ENCODE measurements around the gene PLOD2. TPM values are rescaled to one million over a fixed set of nuclear protein-coding genes. Genes with fewer than 3 reads are reported as not detected.

The PLOD2 gene
- total RNA-seq, 1 donor from 2014 or later, result 0.23 TPM

GRCh38 chr3:146050691-146051090, 110.3 kb downstream of the PLOD2 start:
- intact Hi-C loops (cut with micrococcal nuclease), result no loop called here

GRCh38 chr3:146047485-146047884, 113.5 kb downstream of the PLOD2 start:
- intact Hi-C loops (cut with micrococcal nuclease), result no loop called here

GRCh38 chr3:146044046-146044445, 116.9 kb downstream of the PLOD2 start:
- intact Hi-C loops (cut with micrococcal nuclease), result no loop called here

GRCh38 chr3:146040630-146041029, 120.4 kb downstream of the PLOD2 start:
- intact Hi-C loops (cut with micrococcal nuclease), result no loop called here

GRCh38 chr3:146037697-146038096, 123.3 kb downstream of the PLOD2 start:
- intact Hi-C loops (cut with micrococcal nuclease), result no loop called here

DNA sequence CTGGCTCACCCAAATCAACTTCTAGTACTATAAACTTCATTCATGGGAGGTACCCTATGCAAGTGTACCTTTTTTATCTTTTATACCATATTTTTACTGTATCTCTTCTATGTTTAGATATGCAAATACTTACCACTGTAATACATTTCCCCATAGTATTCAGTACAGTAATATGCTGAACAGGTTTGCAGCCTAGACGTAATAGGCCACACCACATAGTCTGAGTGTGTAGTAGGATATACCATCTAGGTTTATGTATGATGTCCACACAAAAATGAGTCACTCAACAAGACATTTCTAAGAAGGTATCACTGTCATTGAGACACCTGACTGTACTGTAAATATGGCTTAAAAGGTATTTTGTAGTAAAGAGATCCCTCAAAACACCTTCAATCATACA, 124.7 kb downstream of the PLOD2 start:
- intact Hi-C loops (cut with micrococcal nuclease), result no loop called here

- intact Hi-C loops (cut with micrococcal nuclease), result no loop called here
These were observed 125.6 kb downstream of the PLOD2 start for GRCh38 chr3:146035366-146035765.

DNA sequence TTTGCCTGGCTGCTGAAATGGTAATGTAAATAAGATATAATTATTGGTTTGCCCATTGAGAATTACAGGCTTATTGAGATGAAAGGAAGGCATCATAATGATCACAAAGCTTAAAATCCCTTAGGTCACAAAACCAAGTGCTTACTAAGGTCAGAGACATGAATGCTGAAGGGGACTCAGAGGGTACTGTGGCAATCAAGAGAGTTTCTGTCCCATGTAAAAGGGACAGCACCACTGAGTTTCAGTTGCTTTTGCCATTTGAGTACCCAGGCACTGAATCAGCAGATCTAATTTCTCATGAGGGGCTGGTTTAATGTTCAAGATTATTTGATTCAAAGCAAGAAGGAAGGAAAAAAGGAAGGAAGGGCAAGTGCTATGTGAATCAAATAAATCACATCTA, 127.0 kb downstream of the PLOD2 start:
- intact Hi-C loops (cut with micrococcal nuclease), result no loop called here

DNA sequence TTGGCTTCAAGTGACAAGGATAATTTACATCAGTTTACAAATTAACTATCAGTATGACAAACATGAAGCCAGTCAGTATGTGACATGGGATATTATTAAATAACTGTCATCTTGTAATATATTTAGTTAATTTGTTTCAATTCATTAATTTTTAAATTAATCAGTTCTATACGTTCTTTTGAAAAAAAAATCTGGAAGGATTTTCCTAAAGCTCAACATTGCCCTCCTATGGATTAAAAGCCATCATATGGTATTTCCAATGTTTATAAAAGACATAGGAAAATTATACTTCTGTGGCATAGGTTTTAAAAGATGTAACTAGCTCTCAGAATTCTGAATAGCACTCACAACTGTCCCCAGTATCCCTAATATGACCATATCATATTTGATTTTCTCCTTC, 134.4 kb downstream of the PLOD2 start:
- intact Hi-C loops (cut with micrococcal nuclease), result no loop called here

GRCh38 chr3:146024260-146024659, 136.7 kb downstream of the PLOD2 start:
- intact Hi-C loops (cut with micrococcal nuclease), result no loop called here

GRCh38 chr3:146020969-146021368, 140.0 kb downstream of the PLOD2 start:
- intact Hi-C loops (cut with micrococcal nuclease), result no loop called here

DNA sequence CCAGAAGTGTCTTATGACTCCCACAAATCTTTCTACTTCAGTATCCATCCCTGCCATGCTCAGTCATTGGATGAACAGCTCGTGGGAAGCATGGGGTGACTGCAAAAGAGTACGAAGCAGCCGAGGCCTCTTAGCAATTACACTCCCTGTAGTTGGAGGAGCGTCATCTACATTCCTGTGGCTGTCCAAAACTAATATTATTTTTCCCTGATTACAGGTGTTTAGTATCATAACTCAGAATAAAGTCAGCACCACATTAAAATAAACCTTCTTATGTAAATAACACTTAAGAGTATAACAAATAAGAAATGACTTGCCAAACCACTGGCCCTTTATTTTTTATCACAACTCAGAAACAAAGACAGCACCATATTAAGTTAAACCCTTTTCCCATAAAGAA, 141.5 kb downstream of the PLOD2 start:
- intact Hi-C loops (cut with micrococcal nuclease), result no loop called here

Other genes starting within 250 kb of the PLOD2 start
- gene PLSCR4, start 89.9 kb upstream of the PLOD2 start, total RNA-seq, result not detected in 2 replicates

Measured in T-helper 2 cell treated with Interferon-gamma antibody and Interleukin-4, amounts not matched to agents 100 ng/mL and 5 ng/mL, for 36 hours (primary cell).